ENCODE measurements around the gene PPP2CA.
"Not testable (repeated sequence)": the region's sequence is repeated elsewhere in the genome, so short reads cannot be mapped to it uniquely, and the experiment has no call there.

The PPP2CA gene

DNA sequence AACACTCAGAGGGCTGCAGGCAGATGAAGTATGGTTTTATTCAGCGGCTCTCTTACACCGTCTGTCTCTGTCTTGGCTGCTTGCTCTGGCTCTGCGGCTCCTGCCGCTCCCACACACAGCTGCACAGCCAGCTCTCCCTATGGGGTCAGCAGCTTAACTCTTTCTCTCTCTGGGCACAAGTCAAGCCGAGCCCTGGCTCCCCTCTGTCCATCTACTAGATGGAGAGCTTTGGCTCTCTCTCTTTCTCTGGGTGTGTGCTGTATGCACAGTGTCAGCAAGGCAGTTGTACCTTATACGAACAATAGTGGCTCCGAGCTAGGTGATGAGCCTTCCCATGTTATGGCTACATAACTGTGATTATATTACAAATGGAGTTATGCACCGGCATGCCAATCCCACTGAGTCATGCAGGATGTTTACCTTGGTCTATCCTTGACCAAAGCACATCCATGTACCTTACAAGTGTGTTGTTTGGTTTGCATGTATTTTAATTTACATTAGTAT lies 19.3 kb upstream of the PPP2CA start:
- DNase-seq = no peak

DNA sequence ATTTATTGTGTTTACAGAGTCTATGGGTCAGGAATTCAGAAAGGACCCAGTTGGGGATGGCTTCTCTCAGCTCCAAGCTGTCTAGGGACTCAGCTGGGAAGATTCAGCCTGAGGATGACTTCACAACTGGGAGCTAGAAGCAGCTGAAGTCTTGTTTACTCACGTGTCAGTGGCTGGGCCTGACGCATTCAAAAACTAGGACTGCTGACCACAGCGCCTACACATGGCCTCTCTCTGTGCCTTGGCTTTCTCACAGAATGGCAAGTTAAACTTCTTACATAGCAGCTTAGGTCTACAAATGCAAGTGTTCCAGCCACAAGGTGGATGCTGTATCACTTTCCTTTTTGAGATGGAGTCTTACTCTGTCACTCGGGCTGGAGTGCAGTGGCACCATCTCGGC lies 16.3 kb upstream of the PPP2CA start:
- no peak for DNase-seq

DNA sequence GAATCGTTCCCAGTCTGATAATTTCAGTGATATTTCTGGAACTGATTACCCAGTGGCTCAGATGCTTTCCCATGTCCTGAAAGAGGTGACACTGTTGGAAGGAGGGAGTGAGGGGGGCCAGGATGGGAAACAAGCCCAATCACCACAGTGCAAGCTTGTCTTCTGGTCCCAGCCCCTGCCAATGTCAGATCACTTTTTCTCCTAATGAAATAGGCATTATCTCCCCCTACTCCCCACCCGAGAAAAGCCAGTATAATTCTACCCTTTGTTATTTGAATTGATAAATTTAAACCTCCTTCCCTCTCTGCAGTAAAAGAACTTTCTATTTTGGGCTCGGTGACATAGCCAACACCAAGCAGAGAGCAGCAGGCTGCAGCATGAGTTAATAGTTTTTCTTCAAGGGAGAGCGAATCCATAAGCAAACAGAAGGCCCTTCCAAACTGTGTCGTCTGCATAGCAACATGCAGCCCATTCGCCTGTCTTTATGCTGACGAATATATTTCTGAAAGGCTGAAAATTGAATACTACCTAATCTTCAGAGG lies 14.6 kb upstream of the PPP2CA start:
- DNase-seq = no peak

DNA sequence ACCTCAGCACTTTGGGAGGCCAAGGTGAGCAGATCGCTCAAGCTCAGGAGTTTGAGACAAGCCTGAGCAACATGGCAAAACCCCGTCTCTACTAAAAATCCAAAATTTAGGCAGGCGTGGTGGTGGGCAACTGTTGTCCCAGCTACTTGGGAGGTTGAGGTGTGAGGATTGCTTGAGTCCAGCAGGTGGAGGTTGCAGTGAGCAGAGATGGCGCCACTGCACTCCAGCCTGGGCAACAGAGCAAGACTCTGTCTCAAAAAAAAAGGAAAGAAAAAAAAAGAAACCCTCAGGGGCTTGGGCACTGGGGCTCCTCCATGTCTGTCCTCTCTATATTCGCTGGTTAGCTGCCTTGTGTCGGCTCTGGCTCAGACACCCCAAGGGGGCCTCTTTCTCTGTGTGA lies 10.9 kb upstream of the PPP2CA start:
- DNase-seq = no peak

DNA sequence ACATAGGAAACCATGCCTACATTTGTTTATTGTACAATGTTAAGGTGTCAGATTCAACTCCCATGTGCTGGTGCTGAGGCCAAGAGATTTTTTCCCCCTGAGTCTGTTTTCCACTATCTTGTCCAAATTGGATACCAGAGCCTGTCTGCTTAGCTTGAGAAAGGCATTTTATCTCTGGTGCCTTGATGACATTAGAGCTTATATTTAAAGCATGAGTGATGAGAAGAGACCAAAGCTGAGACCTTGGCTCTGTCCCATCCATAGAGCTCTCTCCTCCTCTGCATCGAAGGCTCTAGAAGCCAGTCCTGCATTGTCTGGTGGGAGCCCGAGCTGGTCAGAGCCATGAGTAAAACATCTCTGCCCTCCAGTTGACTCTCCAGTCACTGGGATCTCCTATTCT lies 10.4 kb upstream of the PPP2CA start:
- no peak for DNase-seq

DNA sequence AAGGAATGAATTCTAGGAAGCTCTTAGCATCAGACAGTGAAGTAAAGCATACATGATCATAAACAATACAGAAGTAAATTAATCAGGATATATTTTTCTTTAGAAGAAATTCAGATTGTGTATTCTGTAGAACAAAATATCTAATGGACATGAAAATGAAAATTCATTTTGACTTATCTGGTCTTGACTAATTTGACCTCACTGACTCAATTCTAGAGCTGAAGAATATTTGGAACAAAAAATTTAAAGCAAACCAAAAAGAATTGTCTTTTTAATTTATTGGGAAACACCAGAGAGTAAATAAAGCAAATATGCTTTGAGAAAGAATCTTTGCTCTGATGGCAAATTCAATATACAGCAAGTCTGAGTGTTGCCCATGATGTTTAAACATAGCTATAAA lies 2.8 kb upstream of the PPP2CA start:
- DNase-seq = no peak

DNA sequence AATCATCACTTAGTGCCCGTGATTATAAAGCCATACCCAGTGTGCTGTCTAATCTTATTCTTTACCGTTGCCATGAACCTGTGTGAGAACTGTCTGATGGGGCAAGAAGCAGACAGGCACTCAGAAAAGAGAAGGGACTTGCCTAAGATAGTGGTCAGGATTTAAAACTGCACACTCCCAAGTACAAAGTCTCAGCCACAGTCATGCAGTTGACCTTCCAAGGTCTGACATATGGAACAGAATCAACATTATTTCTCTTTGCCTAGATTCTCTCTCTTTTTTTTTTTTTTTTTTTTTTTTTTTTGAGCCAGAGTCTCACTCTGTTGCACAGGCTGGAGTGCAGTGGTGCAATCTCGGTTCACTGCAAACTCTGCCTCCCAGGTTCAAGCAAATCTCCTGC lies 1.9 kb upstream of the PPP2CA start:
- DNase-seq = no peak

DNA sequence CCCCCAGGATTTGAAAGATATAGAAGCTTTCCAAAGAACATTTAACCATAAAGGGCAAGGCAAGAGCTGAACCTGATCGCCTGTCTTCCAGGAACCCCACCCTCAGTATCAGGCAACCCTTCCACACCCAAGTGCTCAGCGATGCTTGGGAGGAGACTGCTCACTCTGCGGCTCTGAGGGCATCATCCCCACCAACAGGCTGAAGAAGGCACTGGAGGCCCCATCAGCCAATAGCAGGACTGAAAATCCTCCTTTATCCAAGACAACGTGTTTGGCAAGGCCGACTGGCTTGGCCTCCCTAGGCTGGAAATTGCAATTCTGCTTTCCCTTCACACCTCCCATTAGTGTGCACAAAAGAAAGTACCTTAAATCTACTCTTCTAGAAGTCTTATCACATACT lies 1.4 kb upstream of the PPP2CA start:
- no peak for DNase-seq

DNA sequence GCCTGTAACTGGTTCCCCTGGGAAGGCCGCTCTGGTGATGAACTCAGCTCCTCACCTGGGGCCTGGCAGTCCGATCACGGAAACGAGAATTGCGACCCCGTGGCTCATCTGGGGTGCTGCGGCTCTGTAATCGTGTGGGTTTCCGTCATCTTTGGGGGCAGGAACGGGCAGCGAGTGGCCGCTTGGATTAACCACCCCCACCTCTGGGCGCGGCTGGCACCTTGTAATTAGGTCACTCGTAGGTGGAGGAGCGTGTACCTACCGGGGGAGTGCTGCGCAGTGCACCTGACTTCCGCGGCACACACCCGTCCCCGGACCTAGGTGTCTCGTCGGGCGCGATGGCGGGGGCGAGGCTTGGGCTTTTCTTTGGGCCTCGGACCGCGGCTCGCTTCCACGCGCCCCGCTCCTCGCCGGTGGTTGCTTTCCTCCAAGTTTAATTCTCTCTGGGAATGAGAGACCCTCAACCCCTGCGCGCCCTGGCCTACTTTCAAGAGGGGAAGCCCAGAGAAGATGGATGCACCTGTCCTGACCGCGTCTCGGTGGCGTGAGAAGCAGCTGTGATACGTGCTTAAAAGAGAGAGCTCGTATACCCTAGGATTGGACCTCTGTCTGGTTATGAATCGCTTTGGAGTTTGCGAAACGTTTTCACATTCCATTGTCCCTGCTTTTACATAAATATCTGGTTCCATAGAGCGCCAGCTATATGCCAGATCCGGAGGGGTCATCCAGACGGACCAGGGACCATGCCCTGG lies 744 bp upstream of the PPP2CA start:
- no peak for DNase-seq

DNA sequence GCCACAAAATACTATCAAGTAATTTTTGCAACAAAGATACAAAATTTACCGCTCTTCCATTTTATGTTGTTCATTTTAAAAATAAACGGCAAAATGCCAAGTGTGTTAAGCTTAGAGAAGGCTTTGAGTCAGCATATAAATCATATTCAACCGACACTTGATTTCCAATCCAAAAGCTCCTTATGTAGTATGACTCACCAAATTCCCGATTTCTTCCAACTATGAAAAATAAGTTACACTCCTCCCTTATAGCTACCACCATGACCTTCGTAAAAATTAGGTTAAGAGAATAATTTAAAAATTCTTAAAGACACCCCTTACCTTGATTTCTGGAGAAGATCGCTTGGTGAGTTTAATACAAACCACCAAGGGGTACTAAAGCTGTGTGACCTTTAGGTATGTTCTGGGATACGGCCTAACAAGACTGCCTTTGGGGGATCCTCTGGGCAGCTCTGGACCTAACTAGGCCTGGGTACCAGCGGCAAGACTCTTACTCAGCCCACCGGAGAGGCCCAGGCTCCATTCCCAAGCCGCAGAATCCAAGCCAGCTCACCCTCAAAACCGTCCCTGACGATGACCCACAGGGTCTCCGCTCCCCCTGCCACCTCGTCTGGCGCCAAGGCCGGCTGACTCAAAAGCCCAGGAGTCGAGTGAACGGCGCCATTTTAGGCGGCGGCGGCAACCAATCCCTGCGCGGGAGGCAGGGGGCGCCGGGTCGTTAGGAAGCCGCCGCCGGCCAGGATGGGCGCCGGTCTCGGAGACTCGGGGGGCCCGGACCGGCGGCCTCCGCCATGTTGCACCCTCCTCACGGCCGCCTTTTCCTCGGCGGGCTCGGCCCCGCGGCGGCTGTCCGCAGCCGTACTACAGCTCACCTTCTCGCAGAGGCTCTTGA lies 739 bp downstream of the PPP2CA start:
- no peak for DNase-seq

DNA sequence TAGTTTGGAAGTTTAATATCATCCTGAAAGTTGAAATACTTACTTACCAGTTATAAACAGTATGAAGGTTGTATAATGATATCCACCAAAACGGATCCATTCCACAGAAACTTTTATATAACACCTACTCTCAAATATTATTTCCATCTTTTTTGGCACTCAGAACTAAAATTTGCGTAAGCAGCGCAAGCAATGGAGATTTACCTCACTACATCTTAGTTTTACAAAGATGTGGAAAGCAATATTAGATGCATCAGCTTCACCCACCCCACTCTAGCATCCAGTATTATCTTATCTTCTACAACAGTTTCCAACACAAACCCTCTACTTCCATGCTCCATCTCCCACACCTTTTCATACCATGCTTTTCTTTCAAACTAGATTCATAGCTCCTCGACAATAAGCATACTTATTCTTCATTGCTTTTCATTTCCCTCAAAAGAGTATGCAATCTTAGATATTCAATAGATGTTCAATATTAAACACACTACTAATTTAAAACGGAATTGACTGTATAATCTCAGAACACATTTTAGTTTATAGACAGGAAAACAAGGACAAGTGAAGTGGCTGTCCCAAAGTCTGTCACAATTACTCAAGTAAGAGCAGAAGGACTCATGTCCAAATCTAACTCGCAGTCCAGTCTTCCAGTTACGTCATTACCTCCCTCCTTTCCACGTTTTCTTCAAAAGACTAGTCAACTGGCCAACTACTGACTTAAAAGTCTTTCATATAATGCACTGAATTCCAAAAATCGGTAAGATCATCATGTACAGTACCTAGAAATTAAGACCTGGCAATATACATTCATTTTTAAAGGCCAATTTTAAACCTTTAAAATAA lies 2.2 kb downstream of the PPP2CA start:
- DNase-seq = no peak

DNA sequence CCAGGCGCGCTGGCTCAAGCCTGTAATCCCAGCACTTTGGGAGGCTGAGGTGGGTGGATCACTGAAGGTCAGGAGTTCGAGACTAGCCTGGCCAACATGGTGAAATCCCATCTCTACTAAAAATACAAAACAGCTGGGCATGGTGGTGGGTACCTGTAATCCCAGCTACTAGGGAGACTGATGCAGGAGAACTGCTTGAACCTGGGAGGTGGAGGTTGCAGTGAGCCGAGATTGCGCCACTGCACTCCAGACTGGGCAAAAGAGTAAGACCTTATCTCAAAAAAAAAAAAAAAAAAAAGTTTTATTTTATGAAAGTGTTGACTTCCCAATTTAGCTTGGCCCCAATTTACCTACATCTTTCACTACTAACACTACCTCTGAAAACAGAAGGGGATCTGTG lies 4.2 kb downstream of the PPP2CA start:
- not testable (repeated sequence) for DNase-seq

DNA sequence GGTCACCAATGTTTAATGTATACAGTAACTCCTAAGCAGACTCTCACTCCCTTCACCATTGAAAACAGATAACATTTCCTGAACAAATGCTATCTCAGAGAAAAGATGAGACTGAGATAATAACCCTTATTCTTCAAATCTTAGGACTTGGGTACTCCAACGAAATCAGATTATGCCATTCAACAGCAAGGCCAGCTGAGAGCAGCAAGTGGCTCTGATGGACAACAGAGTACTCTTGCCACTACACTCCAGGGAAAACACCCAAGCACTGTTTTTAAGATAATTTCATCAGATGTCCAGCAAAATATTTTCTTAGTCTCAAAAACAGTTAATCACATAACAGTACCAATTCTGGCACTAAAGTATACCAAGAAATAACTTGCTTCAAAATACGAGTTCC lies 10.1 kb downstream of the PPP2CA start:
- DNase-seq = no peak

DNA sequence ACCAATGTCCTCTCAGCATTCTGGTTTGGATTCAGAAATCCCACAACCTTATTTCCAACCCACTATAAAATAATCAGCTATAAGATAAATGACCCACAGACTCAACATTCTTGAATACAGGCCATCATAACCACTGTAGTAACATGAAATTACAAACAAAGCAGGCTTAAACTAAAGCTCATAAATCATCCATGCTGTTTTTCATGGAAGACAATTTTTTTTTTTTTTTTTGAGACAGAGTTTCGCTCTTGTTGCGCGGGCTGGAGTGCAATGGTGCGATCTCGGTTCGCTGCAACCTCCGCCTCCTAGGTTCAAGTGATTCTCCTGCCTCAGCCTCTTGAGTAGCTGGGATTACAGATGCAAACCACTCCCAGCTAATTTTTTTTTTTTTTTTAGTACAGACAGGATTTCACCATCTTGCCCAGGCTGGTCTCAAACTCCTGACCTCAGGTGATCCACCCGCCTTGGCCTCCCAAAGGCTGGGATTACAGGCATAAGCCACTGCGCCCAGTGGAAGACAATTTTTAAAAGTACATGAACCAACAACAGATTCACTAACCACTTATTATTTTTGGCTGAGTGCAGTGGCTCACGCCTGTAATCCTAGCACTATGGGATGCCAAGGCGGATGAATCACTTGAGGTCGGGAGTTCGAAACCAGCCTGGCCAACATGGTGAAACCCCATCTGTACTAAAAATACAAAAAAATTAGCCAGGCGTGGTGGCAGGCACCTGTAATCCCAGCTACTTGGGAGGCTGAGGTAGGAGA lies 14.4 kb downstream of the PPP2CA start:
- DNase-seq = not testable (repeated sequence)

DNA sequence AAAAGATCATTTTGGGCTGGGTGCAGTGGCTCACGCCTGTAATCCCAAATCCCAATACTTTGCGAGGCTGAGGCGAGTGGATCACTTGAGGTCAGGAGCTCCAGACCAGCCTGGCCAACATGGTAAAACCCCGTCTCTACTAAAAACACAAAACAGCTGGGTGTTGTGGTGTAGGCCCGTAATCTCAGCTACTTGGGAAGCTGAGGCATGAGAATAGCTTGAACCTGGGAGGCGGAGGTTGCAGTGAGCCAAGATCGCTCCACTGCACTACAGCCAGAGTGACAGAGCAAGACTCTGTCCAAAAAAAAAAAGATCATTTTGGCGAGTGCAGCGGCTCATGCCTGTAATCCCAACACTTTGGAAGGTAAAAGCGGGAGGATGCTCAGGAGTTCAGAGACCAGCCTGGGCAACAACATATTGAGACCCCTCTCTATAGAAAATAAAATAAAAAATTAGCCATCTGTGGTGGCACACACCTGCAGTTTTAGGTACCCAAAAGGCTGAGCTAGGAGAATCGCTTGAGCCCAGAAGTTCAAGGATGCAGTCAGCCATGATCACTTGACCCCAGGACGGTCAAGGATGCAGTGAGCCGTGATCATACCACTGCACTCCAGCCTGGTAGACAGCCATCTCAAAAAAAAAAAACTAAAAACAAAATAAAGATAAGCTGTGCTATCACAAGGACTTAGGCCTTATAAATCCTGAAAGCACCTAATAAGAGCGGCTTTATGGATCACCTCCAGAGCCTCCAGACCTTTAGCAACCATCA lies 16.2 kb downstream of the PPP2CA start:
- DNase-seq = no peak

DNA sequence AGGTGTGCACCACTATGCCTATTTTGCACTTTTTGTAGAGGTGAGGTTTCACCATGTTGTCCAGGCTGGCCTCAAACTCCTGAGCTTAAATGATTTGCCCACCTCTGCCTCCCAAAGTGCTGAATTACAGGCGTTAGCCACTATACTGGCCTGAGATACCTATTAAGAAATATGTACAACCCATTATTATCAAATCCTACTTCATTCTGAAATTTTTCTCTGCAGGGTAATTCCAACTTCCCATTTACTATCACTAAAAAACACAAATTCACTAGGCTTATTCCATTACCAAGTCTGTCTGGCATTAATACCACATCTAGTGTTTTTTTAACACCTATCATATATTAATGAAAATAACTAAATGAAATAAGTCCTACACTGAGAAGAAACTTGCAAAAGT lies 18.2 kb downstream of the PPP2CA start:
- DNase-seq = no peak

DNA sequence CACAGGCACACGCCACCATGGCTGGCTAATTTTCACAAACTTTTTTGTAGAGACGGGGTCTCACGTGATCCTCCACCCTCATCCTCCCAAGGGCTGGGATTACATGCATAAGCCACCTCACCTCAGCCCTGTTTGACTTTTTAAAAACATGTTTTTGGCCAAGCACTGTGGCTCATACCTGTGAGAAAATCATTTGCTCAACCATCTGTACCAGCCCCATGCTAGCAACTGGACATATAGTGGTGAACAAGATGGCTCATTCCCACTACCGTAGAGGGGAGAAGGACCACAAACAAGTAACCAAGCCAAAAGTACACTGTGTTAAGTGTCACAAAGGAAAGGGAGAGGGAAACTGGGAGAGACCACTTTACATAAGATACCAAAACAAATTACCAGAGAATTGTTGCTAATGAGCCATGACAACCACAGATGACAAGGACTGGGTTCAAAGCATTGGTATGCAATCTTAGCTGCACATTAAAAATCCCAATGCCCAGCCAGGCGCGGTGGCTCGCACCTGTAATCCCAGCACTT lies 19.2 kb downstream of the PPP2CA start:
- DNase-seq = no peak

DNA sequence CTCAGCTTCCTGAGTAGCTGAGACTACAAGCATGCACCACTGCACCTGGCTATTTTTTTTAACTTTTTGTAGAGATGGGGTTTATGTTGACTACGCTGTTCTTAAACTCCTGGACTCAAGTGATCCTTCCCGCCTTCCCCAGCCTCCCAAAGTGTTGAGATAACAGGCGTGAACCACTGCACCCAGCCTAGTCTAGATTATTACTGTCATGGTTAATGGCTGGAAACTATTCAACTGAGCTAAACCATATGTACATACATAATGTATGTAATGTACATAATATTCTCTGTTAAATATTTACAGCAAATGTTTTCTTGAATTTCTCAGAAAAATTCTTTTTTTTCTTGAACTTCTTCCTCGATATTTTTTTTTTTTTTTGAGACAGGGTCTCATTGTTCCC lies 21.3 kb downstream of the PPP2CA start:
- no peak for DNase-seq

DNA sequence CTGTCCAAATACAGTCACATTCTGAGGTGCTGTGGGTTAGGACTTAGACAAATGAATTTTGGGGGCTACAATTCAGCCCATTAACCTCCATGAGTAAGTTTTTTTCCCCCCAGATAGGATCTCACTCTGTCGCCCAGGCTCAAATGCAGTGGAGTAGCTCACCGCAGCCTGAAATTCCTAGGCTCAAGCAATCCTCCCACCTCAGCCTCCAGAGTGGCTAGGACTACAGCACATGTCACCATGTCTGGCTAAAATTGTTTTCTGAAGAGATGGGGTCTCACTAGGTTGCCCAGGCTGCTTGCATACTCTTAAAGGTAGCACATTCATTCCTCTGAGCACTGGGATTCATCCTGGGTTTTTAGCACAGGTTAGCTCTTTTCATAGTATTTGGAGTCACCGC lies 22.2 kb downstream of the PPP2CA start:
- DNase-seq = no peak

DNA sequence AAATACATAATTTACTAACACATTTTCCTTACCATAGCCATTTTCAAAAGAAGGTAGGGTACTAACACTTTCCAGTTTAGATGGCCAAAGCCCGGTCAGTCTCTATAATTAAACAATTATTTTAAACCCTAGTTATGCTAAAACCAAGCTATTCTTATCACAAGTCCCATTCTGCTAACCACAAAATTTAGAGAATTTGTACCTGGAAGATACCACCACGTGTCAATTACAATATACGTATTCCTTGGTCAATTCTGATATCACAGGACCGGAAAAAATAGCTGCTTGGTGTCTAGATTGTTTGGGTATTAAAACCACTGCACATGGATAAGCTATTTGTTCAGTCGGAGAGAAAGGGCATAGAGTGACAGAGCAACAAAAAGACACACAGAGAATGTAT lies 30.2 kb downstream of the PPP2CA start:
- no peak for DNase-seq

DNA sequence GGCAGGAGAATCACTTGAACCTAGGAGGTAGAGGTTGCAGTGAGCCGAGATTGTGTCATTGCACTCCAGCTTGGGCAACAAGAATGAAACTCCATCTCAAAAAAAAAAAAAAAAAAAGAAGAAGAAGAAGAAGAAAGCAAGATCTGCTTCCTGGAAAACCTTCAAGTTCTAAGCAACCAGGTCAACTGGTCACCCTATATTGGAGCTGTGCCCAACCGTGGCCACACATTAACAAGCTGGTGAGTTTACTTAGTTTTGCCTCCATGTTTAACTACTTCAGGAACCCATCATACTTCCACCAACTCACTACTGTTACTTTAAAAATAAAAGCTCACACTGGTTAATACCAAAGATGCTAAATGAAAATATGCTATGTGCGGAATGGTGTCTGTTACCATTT lies 36.8 kb downstream of the PPP2CA start:
- no peak for DNase-seq

Data from NCI-H187 treated with DMSO at 0.1 percent for 48 hours (cell line).